Renal pelvis (tissue), 4 donors: Measurements from ENCODE around the gene RNPEPL1. TPM values are rescaled to one million over a fixed set of nuclear protein-coding genes. Genes with fewer than 3 reads are reported as not detected.

Source experiments
- DNase-seq: peaks from one replicate; pipeline ENCODE4 v3.0.0-alpha.2; 2013
- polyA plus RNA-seq, 3 donors: library from polyadenylated mRNA; unstranded; fragments of 120-200 nt; gene quantifications; one replicate each; pipeline ENCODE4 v1.2.1, GENCODE V29; 2013; ENCODE audit not compliant: insufficient read length in 3 of 3

The RNPEPL1 gene
- polyA plus RNA-seq, 3 donors = 33.0 to 36.7 (median 36.6) TPM

DNA sequence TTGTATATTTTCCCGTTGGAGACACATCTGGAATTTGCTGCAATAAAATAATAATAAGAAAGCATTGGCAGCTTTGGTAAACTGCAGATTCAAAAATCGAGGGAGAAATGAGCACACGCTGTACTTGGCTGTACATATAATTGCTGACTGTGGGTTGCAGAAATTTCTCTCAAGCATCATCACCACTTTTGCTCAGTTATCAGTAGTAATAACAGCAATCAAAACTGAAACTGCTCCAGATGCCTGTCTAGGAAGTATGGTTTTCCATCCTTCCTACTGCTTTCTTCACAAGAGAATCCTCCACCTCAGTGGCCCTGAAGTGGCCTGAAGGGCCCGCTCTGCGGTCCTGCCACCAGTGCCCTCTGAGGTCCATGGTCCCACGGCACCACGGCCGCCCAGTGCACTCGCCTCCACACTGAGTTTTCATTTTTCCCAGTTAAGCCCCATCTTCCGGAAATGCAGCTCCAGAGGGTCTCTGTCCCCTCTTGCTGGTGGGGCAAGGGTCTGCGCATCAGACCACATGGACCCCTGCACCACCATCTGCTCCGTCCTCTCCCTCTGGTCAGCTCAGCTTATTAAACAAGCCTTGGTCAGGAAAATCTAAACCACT, 4.2 kb upstream of the RNPEPL1 start:
- DNase-seq = no peak

DNA sequence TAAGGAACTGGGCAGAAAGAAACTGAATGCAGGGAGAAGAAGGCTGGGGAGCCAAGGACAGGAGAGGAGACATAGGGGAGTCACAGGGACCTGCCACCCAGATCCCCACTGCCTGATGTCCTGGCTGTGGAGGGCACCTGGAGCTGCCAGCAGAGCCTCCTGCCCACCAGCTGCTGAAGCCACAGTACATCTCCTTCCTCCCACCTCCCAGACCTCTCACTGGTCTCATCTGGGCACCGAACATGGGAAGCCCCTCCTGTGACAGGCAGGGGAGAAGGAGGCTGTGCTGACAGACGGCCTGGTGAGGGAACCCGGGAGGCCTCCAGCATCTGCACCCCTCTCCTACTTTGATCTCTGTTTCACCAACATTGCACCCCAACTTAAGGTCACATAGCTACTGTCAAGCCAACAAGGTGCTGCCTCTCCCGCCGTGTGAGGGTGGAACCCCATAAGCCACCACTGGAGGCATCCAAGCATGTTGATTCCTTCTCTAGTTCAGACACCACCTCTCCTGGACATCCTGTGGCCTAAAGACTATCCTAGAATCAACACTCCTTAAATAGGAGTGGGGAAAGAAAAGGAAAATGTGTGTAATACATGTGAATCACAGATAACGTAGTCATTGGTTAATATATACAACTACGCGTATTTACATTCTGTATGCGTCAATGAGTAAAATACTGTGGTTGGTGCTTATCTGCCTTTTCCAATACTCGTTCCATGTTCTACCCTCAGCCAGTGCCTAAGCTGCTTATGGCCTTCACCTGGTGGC, 3.5 kb upstream of the RNPEPL1 start:
- DNase-seq = no peak

DNA sequence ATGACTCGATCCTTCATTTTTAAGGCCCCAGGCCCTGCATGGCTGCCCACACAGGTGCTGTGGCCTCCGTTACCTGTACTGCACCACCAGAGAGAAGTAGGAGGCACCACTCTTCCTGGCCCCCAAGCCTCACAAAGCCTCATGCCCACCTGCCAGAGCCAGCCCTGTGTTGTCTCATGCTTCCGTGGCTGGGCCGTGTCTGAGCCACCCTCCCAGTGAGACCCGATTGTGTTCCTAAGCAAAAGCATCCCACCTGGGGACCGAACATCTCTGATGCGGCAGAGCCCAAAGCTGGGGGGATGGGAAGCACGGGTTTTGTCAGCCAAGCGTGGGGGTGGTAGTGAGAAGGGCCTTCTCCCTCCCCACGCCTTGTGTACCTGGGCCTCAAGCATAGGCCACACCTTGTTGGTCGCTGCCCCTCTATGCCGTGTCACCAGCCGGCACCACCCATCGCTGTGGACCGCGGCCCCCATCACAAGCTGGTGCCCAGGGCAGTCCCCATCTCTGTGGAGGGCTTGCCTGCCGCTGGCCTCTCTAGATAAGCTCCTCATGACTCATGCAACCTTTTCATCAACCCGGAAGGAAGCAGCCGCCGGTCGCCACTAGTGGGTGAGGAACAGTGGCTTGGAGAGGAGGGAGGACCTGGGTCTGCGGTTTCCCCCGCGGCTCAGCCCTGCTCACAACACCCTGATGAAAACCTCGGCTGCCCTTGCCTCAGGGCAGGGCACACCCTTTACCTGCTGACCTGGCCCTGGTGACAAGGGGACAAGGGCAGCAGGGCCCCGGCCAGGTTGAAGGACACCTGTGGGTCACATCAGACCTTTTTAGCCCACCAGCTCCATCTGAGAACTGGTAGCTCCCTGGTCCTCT, 2.7 kb upstream of the RNPEPL1 start:
- DNase-seq = no peak

DNA sequence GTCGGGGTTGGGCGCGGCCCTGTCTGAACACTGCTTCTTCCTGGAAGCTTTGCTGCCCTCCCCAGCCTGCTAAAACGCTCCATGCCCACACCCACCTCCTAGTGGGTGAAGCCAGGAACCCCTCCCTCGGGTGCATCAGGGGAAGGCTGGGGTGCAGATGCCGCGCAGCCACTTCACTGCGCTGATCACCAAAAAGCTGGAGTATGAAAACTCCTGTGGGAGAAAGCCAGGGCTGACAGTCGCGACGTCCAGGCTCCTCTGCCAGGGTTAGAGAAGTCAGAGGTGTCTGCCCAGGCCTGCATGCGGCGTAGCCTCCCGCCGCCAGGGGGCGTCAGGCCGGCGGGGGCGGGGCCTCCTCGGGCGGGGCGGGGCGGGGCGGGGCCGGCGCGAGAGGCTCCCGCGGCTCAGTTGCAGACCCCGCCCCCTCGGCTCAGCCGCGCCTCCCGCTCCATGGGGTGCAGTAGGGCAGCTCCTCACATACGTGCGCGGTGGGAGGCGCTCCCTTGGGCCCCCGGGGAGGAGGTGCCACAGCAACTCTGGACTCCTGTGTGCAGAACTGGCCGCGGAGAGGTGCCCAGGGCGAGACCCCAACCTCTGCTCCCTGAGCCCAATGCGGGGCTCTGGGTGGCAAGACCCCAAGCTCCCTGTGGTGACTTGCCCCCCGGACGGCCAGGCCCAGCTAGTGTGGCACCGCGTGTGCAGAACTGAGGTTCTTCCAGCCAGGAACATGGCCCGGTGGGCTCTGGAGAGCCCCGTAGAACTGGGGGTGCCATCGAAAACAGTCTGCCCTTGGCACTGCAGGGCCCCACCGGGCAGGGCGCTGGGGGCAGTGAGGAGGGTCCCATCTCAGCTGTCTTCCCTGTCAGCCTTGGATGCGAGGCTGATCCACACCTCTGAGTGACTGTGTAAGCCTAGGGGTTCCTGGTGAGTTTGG, 1.8 kb upstream of the RNPEPL1 start:
- DNase-seq = peak; percentile 68

DNA sequence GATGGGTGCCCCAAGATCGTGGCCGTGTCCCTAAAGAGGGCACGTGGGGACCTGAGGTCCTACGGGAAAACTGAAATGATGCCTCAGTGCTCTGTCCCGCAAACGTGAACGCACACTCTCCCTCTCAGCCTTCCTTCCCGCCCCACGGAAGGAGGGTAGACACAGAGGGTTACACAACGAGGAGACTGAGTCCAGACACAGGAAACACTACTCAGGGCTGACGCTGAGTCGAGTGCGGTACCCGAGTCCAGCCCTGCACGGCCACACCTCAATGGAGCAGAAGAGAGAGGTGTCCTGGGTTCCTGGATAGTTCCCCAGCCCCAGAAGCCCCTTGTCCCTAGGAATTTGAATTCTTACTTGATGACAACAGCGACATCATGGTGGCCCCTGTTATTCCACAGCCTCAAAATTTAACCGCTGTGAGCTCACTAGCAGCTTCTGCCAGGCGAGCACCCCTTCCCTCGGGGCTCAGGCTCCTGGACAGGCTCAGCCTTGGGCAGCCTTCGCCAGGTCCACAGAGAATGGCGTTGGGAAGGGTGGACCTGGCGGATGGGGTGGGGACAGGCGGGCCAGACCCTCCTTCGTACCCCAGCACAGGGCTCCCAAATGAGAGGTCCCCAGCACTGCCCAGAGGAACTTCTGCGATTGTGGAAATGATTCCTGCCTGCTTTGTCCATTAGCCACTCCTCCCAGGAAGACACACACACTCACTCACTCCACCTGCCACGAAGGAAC, 980 bp upstream of the RNPEPL1 start:
- DNase-seq = no peak

DNA sequence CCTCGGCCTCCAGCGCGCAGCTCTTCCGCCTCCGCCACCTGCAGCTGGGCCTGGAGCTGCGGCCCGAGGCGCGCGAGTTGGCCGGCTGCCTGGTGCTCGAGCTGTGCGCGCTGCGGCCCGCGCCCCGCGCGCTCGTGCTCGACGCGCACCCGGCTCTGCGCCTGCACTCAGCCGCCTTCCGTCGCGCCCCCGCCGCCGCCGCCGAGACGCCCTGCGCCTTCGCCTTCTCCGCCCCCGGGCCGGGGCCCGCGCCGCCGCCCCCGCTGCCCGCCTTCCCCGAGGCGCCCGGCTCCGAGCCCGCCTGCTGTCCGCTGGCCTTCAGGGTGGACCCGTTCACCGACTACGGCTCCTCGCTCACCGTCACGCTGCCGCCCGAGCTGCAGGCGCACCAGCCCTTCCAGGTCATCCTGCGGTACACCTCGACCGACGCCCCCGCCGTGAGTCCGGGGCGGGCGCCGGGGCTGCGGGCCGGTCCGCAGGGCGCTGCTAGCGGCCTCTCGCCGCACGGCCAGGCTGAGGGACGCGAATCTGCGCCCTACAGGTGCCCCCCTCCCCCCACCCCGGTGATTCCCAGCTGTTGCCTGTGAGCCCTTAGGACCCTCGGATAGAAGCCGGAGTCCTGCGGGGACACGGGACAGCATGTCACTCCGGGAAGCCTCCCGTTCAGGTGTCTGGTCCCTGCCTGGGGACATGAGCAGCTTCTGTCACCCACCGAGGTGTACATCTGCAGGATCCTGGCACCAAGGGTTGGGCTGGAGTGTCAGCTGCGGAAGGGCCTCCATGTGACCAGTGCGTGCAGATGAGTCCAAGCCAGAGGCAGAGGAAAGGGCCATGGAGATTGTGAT, 616 bp downstream of the RNPEPL1 start:
- no peak for DNase-seq

DNA sequence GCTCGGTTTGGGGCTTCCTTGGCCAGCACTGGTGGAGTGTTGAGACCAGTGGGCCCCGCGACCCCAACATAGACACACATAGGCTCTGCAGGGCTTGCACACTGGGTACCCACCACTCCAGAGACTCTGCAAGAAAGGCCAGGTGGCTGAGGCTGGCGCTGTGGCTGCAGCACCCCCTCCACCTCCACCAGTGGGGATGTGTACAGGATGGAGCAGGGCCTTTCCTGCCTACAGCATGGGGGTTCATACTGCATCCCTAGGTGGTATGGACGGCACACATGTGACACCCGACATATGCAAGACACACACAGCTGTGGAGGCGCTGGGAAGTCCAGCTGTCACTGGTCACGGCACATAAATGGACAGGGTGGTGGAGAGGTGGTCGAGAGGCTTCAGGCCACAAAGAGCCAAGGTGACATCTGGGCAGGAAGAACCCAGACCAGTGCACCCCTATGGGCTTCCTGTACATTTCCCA, 1.3 kb downstream of the RNPEPL1 start:
- no peak for DNase-seq

DNA sequence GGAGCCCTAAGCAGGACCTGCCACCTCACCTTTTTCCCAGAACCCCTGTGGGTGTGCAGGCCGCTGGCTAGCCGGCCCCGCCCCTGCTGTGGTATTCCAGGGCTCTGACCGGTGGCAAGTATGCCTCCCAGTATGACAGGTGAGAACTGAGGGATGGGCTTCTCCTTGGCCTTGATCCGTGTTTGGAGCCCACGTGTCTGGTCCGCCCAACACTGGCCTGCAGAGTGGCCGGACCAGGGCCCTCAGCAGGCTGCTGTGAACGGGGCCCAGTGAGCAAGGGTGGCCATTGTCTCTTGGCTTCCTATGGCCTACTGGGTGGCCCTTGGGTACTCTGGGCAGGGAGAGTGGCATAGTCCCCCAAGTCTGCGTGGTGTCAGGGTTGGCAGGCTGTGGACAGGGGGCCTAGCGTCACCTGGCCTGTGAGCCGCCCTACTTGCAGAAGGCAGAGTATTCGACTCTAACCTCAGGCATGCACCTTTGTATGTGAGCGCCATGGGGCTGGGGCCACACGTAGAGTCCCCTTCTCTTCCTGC, 1.8 kb downstream of the RNPEPL1 start:
- no peak for DNase-seq

DNA sequence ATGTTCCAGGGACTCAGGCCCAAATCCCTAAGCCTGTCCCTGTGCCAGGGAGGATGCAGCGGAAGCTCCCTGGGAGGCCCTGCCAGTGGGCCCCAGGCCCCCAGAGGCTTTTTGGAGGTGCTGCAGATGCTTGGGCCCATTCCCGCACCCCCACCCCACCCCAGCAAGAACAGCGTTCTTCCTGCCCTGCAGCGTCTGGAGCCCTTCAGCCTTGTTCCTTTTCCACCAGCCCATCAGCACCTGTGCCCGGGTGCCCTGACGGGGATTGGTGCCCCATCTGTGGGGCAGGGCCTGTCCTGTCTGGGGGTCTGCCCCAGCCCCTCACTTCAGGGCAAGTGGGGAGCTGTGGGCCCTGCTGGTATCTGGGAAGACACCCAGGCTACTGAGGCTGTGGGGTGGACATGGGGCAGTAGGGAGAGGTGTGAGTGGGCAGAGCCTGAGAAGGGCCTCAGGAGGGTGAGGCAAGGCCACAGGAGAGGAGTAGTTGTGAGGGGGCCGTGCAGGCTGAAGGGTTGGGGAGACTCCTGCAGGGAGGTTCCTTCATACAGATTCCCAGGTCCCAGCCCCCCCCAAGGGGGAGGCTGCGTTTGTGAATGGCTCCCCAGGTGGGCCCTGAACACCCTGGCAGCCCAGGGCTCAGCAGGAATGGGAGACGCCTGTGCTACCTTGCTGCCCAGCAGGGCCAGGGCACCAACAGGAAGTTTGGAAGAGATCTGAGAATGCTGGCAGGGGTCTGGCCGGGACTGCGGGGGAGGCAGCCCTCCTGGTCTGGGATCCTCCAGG, 2.4 kb downstream of the RNPEPL1 start:
- no peak for DNase-seq

DNA sequence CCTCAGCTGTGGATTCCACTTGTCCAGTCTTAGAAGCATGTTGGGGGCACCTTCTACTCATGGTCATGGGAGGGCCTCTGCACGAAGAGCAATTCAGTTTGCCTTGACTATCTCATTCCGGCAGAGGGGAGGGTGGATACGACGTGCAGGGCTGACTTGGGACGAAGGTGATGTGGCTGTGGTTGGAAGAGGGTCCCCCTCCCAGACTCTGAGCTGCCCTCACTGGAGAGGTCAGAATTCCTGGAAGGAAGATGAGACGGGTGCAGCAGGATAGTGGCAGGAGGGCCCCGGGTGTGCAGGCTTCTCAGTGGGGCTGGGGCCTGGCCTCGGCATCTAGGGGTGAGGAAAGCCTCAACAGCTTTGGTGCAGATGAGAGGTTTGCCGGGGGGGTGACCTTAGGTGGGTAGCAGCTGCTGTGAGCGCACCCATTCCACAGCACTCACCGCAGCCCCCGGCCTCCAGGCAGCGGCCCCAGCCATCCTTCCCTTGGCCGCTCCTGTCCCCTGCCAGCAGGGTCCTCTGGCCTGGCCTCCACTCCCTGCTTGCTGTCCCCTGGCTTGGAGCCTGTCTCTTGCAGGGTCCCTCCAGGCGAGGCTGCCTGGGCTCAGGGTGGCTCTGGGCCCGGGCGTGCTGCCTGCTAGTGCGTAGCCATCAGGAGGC, 3.2 kb downstream of the RNPEPL1 start:
- no peak for DNase-seq

DNA sequence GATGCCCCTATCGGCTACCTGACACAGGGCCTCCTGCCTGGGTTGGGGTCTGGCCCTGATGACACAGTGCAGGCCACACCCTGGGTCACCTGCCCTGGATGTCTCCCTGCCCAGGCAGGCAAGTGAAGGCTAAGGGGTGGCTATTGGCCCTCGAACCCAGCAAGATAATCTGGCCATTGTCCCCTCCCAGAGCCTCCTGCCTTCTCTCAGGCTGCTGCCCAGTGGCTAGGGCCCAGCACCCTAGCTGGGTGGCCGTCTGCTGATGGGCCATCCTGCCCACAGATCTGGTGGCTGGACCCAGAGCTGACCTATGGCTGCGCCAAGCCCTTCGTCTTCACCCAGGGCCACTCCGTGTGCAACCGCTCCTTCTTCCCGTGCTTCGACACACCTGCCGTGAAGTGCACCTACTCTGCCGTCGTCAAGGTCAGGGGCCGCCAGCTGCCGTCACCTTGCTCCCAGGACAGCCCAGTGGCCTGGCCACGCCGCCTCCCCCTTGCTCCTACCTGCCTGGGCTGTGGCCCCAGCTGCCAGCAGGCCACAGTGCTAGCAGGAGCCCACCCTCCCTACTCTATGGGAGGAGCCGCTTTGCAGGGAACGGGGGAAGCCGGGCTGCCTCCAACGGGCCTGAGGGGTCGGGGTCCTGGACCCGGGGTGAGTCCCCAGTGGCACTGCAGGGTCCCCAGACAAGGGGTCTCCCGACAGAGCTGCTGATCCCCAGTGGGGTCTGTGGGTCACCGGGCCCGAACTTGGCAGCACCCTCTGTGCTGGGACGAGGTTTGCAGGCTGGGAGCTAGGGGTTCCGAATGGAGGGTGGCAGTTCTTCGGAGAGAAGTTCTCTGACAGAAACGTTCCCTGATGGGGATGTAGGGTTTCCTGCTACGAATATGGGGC, 4.1 kb downstream of the RNPEPL1 start:
- DNase-seq = no peak

DNA sequence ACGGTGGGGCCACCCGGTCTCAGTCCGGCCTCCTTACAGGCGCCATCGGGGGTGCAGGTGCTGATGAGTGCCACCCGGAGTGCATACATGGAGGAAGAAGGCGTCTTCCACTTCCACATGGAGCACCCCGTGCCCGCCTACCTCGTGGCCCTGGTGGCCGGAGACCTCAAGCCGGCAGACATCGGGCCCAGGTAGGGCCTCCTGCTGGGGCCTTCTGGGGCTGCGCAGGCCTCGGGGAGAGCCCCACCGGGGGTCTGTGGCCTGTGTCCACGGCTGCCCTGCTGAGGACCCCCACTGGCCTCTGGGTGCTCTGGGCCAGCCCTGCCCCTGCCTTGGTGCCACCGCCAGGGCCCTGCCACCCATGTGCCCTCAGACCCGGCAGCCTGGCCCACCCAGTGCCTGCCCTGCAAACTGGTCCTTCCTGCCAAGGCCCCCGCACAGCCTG, 4.8 kb downstream of the RNPEPL1 start:
- DNase-seq = no peak

DNA sequence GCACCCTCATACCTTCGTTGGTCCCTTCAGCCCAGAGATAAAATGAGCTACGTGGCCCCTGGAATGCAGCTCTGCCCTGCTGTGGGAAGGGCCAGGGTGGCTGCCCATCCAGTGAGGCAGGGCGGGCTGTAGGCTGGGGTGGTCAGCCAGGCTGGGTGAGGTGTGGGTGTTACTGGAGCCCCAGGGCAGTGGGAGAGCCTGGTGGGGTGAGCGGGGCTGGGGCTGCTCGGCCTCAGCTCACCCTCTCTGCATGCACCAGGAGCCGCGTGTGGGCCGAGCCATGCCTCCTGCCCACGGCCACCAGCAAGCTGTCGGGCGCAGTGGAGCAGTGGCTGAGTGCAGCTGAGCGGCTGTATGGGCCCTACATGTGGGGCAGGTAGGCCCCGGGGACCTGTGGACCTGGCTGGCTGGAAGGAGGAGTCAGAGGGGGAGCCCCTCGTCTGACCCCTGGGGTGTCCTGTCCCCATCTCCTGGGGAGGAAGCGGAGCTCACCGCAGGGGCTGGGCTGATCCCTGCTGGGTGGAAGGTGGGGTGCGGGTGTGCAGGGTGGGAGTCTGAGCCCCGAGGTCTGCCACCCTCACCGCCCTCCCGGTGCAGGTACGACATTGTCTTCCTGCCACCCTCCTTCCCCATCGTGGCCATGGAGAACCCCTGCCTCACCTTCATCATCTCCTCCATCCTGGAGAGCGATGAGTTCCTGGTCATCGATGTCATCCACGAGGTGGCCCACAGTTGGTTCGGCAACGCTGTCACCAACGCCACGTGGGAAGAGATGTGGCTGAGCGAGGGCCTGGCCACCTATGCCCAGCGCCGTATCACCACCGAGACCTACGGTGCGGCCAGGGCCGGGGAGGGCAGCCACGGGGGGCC, 5.5 kb downstream of the RNPEPL1 start:
- no peak for DNase-seq

DNA sequence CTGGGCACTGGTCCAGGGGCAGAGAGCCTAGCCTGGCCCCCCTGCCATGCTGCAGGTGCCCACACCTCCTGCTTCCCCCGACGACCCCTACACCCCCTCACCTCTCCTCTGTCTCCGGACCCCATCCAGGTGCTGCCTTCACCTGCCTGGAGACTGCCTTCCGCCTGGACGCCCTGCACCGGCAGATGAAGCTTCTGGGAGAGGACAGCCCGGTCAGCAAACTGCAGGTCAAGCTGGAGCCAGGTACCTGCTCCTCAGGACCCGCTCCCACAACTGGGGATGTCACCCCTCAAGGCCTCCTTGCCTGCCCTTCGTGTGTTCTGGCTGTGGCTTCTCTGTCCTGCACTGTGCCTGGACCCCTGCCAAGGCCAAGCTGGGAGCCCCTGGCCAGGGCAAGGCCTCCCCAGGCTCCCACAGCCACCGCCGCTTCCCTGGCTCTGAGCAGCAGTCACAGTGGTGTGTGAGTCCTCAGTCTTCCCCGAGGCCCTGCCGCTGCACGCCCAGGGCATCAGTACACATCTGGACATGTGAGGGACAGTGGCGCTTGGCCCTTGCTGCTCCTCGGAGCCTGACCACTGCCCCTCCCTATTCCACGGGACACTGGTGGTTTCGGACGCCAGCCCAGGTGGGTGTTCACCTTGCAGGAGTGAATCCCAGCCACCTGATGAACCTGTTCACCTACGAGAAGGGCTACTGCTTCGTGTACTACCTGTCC, 6.3 kb downstream of the RNPEPL1 start:
- DNase-seq = no peak
